Neural progenitor cell (in vitro differentiated cells): ENCODE measurements around the gene POLR3C. TPM values are rescaled to one million over a fixed set of nuclear protein-coding genes. Genes with fewer than 3 reads are reported as not detected.

Source experiments
- DNase-seq: peaks from one replicate; pipeline ENCODE4 v3.0.0-alpha.2; 2016; ENCODE audit warnings: low spot score
- H2AFZ ChIP-seq: fragments of 200-600 bp; sonication (generic); replicated peaks from 2 replicates; pipeline ENCODE4 v1.6.1; 2016; ENCODE audit warnings: antibody characterized with exemption
- H3F3A ChIP-seq: fragments of 200-600 bp; sonication (generic); 2 replicates; pipeline ENCODE4 v1.6.1; 2016; ENCODE audit warnings: antibody characterized with exemption, low read depth
- H3K27ac ChIP-seq: fragments of 200-600 bp; sonication (generic); 2 replicates; pipeline ENCODE4 v1.5.1; 2016; ENCODE audit warnings: mild to moderate bottlenecking
- H3K27me3 ChIP-seq: fragments of 200-600 bp; sonication (generic); 2 replicates; pipeline ENCODE4 v1.6.1; 2016; ENCODE audit warnings: mild to moderate bottlenecking, moderate library complexity
- H3K36me3 ChIP-seq: fragments of 200-600 bp; sonication (generic); 2 replicates; pipeline ENCODE4 v1.5.1; 2016
- H3K4me1 ChIP-seq: fragments of 200-600 bp; sonication (generic); 2 replicates; pipeline ENCODE4 v1.6.1; 2016; ENCODE audit warnings: mixed run types
- H3K4me2 ChIP-seq: fragments of 200-600 bp; sonication (generic); 2 replicates; pipeline ENCODE4 v1.6.1; 2016
- H3K4me3 ChIP-seq: fragments of 200-600 bp; sonication (generic); 2 replicates; pipeline ENCODE4 v1.5.1; 2016
- H3K79me2 ChIP-seq: fragments of 200-600 bp; sonication (generic); 2 replicates; pipeline ENCODE4 v1.6.1; 2016; ENCODE audit warnings: low read depth
- H3K9ac ChIP-seq: fragments of 200-600 bp; sonication (generic); 2 replicates; pipeline ENCODE4 v1.6.1; 2016
- H3K9me3 ChIP-seq: fragments of 200-600 bp; sonication (generic); 2 replicates; pipeline ENCODE4 v1.5.1; 2016; ENCODE audit warnings: low read depth
- H4K20me1 ChIP-seq: fragments of 200-600 bp; sonication (generic); 2 replicates; pipeline ENCODE4 v1.6.1; 2016; ENCODE audit warnings: low read depth
- H3K27ac Mint-ChIP-seq: 3 replicates; pipeline ENCODE4 v1.8.0; 2021; ENCODE audit warnings: mixed read lengths
- H3K27me3 Mint-ChIP-seq: 2 replicates; pipeline ENCODE4 v1.8.0; 2022; ENCODE audit warnings: low read depth, mild to moderate bottlenecking, inconsistent platforms, moderate library complexity, mixed read lengths; ENCODE audit not compliant: insufficient read depth
- H3K36me3 Mint-ChIP-seq: 3 replicates; pipeline ENCODE4 v1.8.0; 2021; ENCODE audit warnings: mixed read lengths
- H3K4me1 Mint-ChIP-seq: 3 replicates; pipeline ENCODE4 v1.8.0; 2021; ENCODE audit warnings: mixed read lengths
- H3K4me3 Mint-ChIP-seq: 3 replicates; pipeline ENCODE4 v1.8.0; 2021; ENCODE audit warnings: mild to moderate bottlenecking, moderate library complexity, mixed read lengths
- H3K9me3 Mint-ChIP-seq: 3 replicates; pipeline ENCODE4 v1.8.0; 2020; ENCODE audit warnings: mixed read lengths
- EZH2 ChIP-seq: fragments of 200-600 bp; sonication (generic); IDR thresholded peaks from 2 replicates; pipeline ENCODE4 v1.6.1; 2017; ENCODE audit warnings: antibody characterized with exemption, mild to moderate bottlenecking, moderate library complexity
- EZH2phosphoT487 ChIP-seq: fragments of 200-600 bp; sonication (generic); IDR thresholded peaks from 2 replicates; pipeline ENCODE4 v1.6.1; 2017; ENCODE audit warnings: antibody characterized with exemption
- total RNA-seq: library from RNA; depleted of rRNA; stranded (reverse); fragments of >200 nt; gene quantifications from 2 replicates; pipeline ENCODE4 v1.2.3, GENCODE V29; 2015; ENCODE audit warnings: low replicate concordance
- TF ChIP-seq, protein P1 (sequence below): fragments of 200-600 bp; sonication (generic); IDR thresholded peaks from 2 replicates; pipeline ENCODE4 v1.5.1; 2017; ENCODE audit warnings: antibody characterized with exemption, mild to moderate bottlenecking

Gene POLR3C
- total RNA-seq, 1 donor from 2014 or later: 15.6 TPM

DNA sequence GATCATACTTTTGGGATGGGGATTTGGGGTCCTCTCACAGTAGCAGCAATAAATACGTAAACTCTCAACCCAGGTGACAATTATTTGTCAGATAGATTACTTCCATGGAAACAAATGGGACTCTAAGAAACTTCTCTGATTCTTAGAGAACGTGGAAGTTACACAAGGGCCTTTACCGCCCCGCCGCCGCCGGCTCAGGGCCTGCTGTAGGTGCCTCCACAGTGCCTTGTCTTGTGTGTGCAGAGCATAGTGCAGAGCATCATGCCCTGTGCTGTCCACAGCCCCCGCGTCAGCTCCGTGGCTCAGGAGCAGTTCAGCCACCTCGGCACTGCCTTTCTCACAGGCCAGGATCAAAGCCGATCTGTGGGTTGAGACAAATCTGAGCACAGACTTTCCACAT, 50.6 kb downstream of the POLR3C start:
- TF ChIP-seq EZH2: no peak
- TF ChIP-seq, protein P1, sequence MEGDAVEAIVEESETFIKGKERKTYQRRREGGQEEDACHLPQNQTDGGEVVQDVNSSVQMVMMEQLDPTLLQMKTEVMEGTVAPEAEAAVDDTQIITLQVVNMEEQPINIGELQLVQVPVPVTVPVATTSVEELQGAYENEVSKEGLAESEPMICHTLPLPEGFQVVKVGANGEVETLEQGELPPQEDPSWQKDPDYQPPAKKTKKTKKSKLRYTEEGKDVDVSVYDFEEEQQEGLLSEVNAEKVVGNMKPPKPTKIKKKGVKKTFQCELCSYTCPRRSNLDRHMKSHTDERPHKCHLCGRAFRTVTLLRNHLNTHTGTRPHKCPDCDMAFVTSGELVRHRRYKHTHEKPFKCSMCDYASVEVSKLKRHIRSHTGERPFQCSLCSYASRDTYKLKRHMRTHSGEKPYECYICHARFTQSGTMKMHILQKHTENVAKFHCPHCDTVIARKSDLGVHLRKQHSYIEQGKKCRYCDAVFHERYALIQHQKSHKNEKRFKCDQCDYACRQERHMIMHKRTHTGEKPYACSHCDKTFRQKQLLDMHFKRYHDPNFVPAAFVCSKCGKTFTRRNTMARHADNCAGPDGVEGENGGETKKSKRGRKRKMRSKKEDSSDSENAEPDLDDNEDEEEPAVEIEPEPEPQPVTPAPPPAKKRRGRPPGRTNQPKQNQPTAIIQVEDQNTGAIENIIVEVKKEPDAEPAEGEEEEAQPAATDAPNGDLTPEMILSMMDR: no peak
- no peak for TF ChIP-seq EZH2phosphoT487
- Histone ChIP-seq H3K27ac (no peak overlapping the region), H3F3A (peaks cover 2% of the 10 kb centered on the region), H4K20me1 (no peaks in the 10 kb centered on the region), H3K27me3 (peaks cover 7% of the 10 kb centered on the region), H3K4me1 (peaks cover 18% of the 10 kb centered on the region), H2AFZ (no peak overlapping the region), H3K9me3 (no peaks in the 10 kb centered on the region), H3K36me3 (no peaks in the 10 kb centered on the region), H3K4me3 (no peak overlapping the region), H3K4me2 (no peak overlapping the region), H3K79me2 (no peaks in the 10 kb centered on the region), H3K9ac (no peak overlapping the region)
- Mint-ChIP-seq H3K36me3 (no peaks in the 10 kb centered on the region), H3K27me3 (peaks cover 29% of the 10 kb centered on the region), H3K4me3 (no peak overlapping the region), H3K9me3 (no peaks in the 10 kb centered on the region), H3K4me1 (peaks cover 22% of the 10 kb centered on the region), H3K27ac (no peak overlapping the region)
- no peak for DNase-seq

DNA sequence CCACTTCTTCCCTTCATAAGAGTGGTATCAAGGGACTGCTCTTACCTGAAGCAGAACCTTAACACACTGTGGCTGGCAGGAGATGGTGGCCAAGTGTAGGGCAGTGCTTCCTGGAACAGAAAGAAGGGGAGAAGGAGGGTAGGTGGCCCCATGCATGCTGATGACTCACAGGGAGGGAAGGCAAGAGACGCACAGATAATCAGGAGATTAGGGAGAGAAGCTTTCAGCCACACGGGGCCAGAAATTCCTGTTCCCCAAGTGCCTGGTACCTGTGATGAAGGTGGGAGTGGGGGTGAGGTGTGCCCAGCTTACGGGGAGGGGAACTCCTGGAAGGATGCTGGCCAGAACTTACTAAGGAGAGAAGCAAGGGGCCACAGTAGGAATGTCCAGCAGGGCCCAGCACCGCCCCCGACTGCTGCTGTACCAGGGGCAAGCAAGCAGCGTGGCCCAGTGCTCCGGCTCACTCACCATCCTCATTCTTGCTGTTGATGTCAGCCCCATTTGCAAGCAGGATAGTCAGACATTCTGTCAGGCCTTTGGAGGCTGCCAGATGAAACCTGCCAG, 54.0 kb downstream of the POLR3C start:
- Histone ChIP-seq H2AFZ (no peak overlapping the region), H3K4me2 (no peak overlapping the region), H3K36me3 (no peaks in the 10 kb centered on the region), H3K9me3 (no peaks in the 10 kb centered on the region), H4K20me1 (no peaks in the 10 kb centered on the region), H3K4me1 (peaks cover 22% of the 10 kb centered on the region), H3K27ac (no peak overlapping the region), H3K79me2 (no peaks in the 10 kb centered on the region), H3K4me3 (no peak overlapping the region), H3K9ac (no peak overlapping the region), H3F3A (peaks cover 8% of the 10 kb centered on the region), H3K27me3 (peaks cover 11% of the 10 kb centered on the region)
- H3K4me3 Mint-ChIP-seq: no peak overlapping the region
- H3K27me3 Mint-ChIP-seq: peaks cover 24% of the 10 kb centered on the region
- TF ChIP-seq, protein P1: no peak
- TF ChIP-seq EZH2 (no peak), EZH2phosphoT487 (no peak)
- H3K4me1 Mint-ChIP-seq: peaks cover 12% of the 10 kb centered on the region
- no peak overlapping the region for H3K27ac Mint-ChIP-seq
- no peaks in the 10 kb centered on the region for H3K36me3 Mint-ChIP-seq
- no peak for DNase-seq
- no peaks in the 10 kb centered on the region for H3K9me3 Mint-ChIP-seq

DNA sequence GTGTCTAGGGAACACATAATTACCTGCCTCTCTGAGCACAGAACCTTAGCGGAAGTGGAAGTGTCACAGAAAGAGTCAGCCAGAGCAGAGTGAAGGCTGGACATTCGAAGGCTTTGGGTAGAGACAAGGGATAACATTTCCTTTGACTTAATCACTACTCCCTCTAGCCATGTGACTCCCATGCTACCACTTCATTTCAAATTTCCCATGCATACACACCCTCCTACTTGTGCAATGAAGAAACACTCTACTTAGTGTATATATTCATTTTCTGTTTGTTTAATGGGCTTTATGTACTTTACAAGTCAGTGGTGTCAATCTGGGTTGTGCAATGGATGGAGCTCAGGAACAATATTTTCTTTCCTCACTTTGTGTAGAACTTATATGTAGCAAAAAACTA, 54.7 kb downstream of the POLR3C start:
- Histone ChIP-seq H3K27ac (no peak overlapping the region), H3F3A (peaks cover 8% of the 10 kb centered on the region), H3K4me2 (no peak overlapping the region), H3K9ac (no peak overlapping the region), H4K20me1 (no peaks in the 10 kb centered on the region), H3K79me2 (no peaks in the 10 kb centered on the region), H3K27me3 (peaks cover 15% of the 10 kb centered on the region), H3K4me1 (peaks cover 22% of the 10 kb centered on the region), H3K4me3 (no peak overlapping the region), H3K36me3 (no peaks in the 10 kb centered on the region), H2AFZ (peak overlapping the region; percentile 15), H3K9me3 (no peaks in the 10 kb centered on the region)
- Mint-ChIP-seq H3K27me3 (peaks cover 27% of the 10 kb centered on the region), H3K9me3 (no peaks in the 10 kb centered on the region), H3K27ac (no peak overlapping the region), H3K36me3 (no peaks in the 10 kb centered on the region), H3K4me1 (peaks cover 10% of the 10 kb centered on the region), H3K4me3 (no peak overlapping the region)
- no peak for DNase-seq
- TF ChIP-seq, protein P1: no peak
- TF ChIP-seq EZH2phosphoT487 (no peak), EZH2 (no peak)
